IMR-90 (cell line): ENCODE results near the gene RNF17. TPM values are rescaled to one million over a fixed set of nuclear protein-coding genes. Genes with fewer than 3 reads are reported as not detected.

ENCODE experiments used
- ATAC-seq: fragments of 200-7000 bp; cut with Tn5 transposase; 2 replicates; pipeline ENCODE4 v1.9.1; 2020; ENCODE audit warnings: low read depth, mild to moderate bottlenecking, moderate library complexity
- BruUV-seq: library from RNA; stranded (reverse); fragments of 400-500 nt; replicated peaks from 2 replicates; lab custom pipeline; 2021; lab: Mats Ljungman, UMichigan
- CTCF ChIA-PET: fragments of 300-600 bp; formaldehyde crosslinking; extraction: SDS; loops from one replicate; lab custom pipeline; 2021; ENCODE audit warnings: antibody characterized with exemption; lab: Yijun Ruan, JAX
- POLR2A ChIA-PET: fragments of 300-600 bp; sonication (Branson Sonifier 250); formaldehyde crosslinking; loops from one replicate; lab custom pipeline; 2022; ENCODE audit warnings: antibody characterized with exemption; ENCODE audit not compliant: unreplicated experiment; lab: Charles Lee
- DNase-seq: peaks from one replicate; pipeline ENCODE4 v3.0.0; 2013
- H2AFZ ChIP-seq: replicated peaks from 2 replicates; pipeline ENCODE3; 2013; ENCODE audit warnings: low read length, mild to moderate bottlenecking; ENCODE audit not compliant: poor library complexity
- H2AK5ac ChIP-seq: 2 replicates; pipeline ENCODE4 v1.6.1; 2013; ENCODE audit warnings: low read depth, low read length, inconsistent platforms
- H2AK9ac ChIP-seq: replicated peaks from 2 replicates; pipeline ENCODE3; 2013; ENCODE audit warnings: mild to moderate bottlenecking, low read depth, low read length, moderate library complexity; ENCODE audit not compliant: poor library complexity
- H2BK120ac ChIP-seq: 2 replicates; pipeline ENCODE4 v1.6.1; 2013; ENCODE audit warnings: low read depth, low read length, inconsistent platforms
- H2BK15ac ChIP-seq: 3 replicates; pipeline ENCODE4 v1.6.1; 2013; ENCODE audit warnings: low read depth, low read length, inconsistent platforms
- H2BK20ac ChIP-seq: 2 replicates; pipeline ENCODE4 v1.6.1; 2013; ENCODE audit warnings: low read depth, mild to moderate bottlenecking, inconsistent platforms, low read length, moderate library complexity
- H2BK5ac ChIP-seq: 2 replicates; pipeline ENCODE4 v1.6.1; 2013; ENCODE audit warnings: mild to moderate bottlenecking, low read depth, low read length, inconsistent platforms; ENCODE audit not compliant: poor library complexity, severe bottlenecking
- H3K14ac ChIP-seq: replicated peaks from 2 replicates; pipeline ENCODE4 v1.6.1; 2013; ENCODE audit warnings: low read depth, low read length, inconsistent platforms
- H3K18ac ChIP-seq: 2 replicates; pipeline ENCODE4 v1.6.1; 2013; ENCODE audit warnings: low read depth, low read length, control low read depth
- H3K23ac ChIP-seq: 2 replicates; pipeline ENCODE4 v1.6.1; 2013; ENCODE audit warnings: low read depth, low read length, inconsistent platforms
- H3K27ac ChIP-seq: 2 replicates; pipeline ENCODE4 v1.5.1; 2013; ENCODE audit warnings: mild to moderate bottlenecking, control low read depth, low read length; ENCODE audit not compliant: insufficient read depth
- H3K27me3 ChIP-seq: 2 replicates; pipeline ENCODE4 v1.6.1; 2013; ENCODE audit warnings: low read length; ENCODE audit not compliant: control insufficient read depth, insufficient read depth
- H3K36me3 ChIP-seq: 2 replicates; pipeline ENCODE4 v1.6.1; 2013; ENCODE audit warnings: low read length, mixed read lengths; ENCODE audit not compliant: control insufficient read depth, insufficient read depth
- H3K4ac ChIP-seq: 2 replicates; pipeline ENCODE4 v1.6.1; 2013; ENCODE audit warnings: low read depth, low read length, inconsistent platforms
- H3K4me1 ChIP-seq: 2 replicates; pipeline ENCODE4 v1.6.1; 2013; ENCODE audit warnings: low read length, mixed read lengths; ENCODE audit not compliant: control insufficient read depth, insufficient read depth
- H3K4me2 ChIP-seq: 2 replicates; pipeline ENCODE4 v1.6.1; 2013; ENCODE audit warnings: low read depth, mild to moderate bottlenecking, control low read depth, low read length, moderate library complexity
- H3K4me3 ChIP-seq: 2 replicates; pipeline ENCODE4 v1.5.1; 2013; ENCODE audit warnings: low read depth, mild to moderate bottlenecking, control low read depth, low read length, moderate library complexity; ENCODE audit not compliant: insufficient read depth
- H3K56ac ChIP-seq: 2 replicates; pipeline ENCODE4 v1.6.1; 2013; ENCODE audit warnings: low read length, inconsistent platforms; ENCODE audit not compliant: insufficient read depth; ENCODE audit errors: extremely low read depth
- H3K79me1 ChIP-seq, 2 experiments: 2 replicates each; pipeline ENCODE4 v1.6.1; 2013; ENCODE audit warnings: low read length in 2 of 2, inconsistent platforms in 1 of 2, low read depth in 1 of 2
- H3K9ac ChIP-seq: 2 replicates; pipeline ENCODE4 v1.6.1; 2013; ENCODE audit warnings: low read depth, low read length, control low read depth
- H3K9me1 ChIP-seq: 2 replicates; pipeline ENCODE4 v1.6.1; 2013; ENCODE audit warnings: low read length, inconsistent platforms; ENCODE audit not compliant: insufficient read depth
- H3K9me3 ChIP-seq: 2 replicates; pipeline ENCODE4 v1.6.1; 2013; ENCODE audit warnings: low read length; ENCODE audit not compliant: control insufficient read depth, insufficient read depth
- H4K20me1 ChIP-seq: 2 replicates; pipeline ENCODE4 v1.6.1; 2013; ENCODE audit warnings: low read length, inconsistent platforms; ENCODE audit not compliant: insufficient read depth
- H4K5ac ChIP-seq: 2 replicates; pipeline ENCODE4 v1.6.1; 2013; ENCODE audit warnings: mild to moderate bottlenecking, low read depth, low read length, control low read depth
- H4K8ac ChIP-seq, 2 experiments: 2 replicates each; pipeline ENCODE4 v1.6.1; 2013; ENCODE audit warnings: low read depth in 2 of 2, low read length in 2 of 2, control low read depth in 1 of 2, inconsistent platforms in 1 of 2
- H4K91ac ChIP-seq: 2 replicates; pipeline ENCODE4 v1.6.1; 2013; ENCODE audit warnings: low read depth, low read length, inconsistent platforms; ENCODE audit not compliant: insufficient read depth
- MAFK ChIP-seq: IDR thresholded peaks from 2 replicates; pipeline ENCODE4 v1.6.1; 2012; ENCODE audit warnings: low read depth, low read length, improper control_type of control experiment
- MXI1 ChIP-seq: IDR thresholded peaks from 2 replicates; pipeline ENCODE4 v1.6.1; 2012; ENCODE audit warnings: low read depth, mild to moderate bottlenecking, low read length, moderate library complexity, borderline replicate concordance
- RCOR1 ChIP-seq: IDR thresholded peaks from 2 replicates; pipeline ENCODE4 v1.6.1; 2012; ENCODE audit warnings: mild to moderate bottlenecking, low read length, improper control_type of control experiment; ENCODE audit not compliant: insufficient replicate concordance
- WGBS, 2 experiments: methylation state at CpG; one replicate each; pipeline versions ENCODE4 v1.1.5 to v1.1.7; 2013; ENCODE audit warnings: missing lambda C conversion rate in 2 of 2; ENCODE audit not compliant: insufficient read length in 1 of 2; ENCODE audit errors: extremely low coverage in 2 of 2; 5-methylcytosine and 5-hydroxymethylcytosine counted together
- dilution Hi-C: fragments of 300-500 bp; cut with HindIII; formaldehyde crosslinking; loops from one replicate; pipeline ENCODE4 v1.14.3; 2018; ENCODE audit warnings: low sequenced_read_pairs; ENCODE audit not compliant: unreplicated experiment
- in situ Hi-C: fragments of 300-500 bp; cut with MboI; formaldehyde crosslinking; loops from 3 replicates; pipeline ENCODE4 v1.14.3; 2019; ENCODE audit warnings: low sequenced_read_pairs, inconsistent platforms, mixed read lengths
- intact Hi-C: fragments of 100-400 bp; cut with micrococcal nuclease; formaldehyde crosslinking; loops from 2 replicates; pipeline ENCODE4 v1.10.0; 2022
- polyA plus RNA-seq, 3 experiments: library from polyadenylated mRNA; depleted of rRNA; stranded (reverse); fragments of >200 nt; gene quantifications; 2 replicates each; pipeline ENCODE4 v1.2.3, GENCODE V29; 2012; ENCODE audit warnings: low replicate concordance in 1 of 3
- total RNA-seq: library from RNA; depleted of rRNA; stranded (reverse); fragments of >200 nt; gene quantifications from 2 replicates; pipeline ENCODE4 v1.2.3, GENCODE V29; 2012

RNF17 gene
- total and polyA plus RNA-seq, 2 of the 4 experiments (the other 2 are of a cell fraction): 0.03 to 0.18 TPM

GRCh38 chr13:24910502-24911132 lies 146.6 kb downstream of the RNF17 start:
- H3K36me3 ChIP-seq: peaks cover 8% of the 10 kb centered on the region
- no peak overlapping the region for H2AFZ ChIP-seq
- ATAC-seq: peak; percentile 44; the same call in 1 of the 2 replicates
- in situ Hi-C loops: no loop called here
- peak overlapping the region; percentile 63; the same call in 1 of the 2 replicates for H3K27ac ChIP-seq
- peak overlapping the region; percentile 13; the same call in 1 of the 2 replicates for H4K91ac ChIP-seq
- peak overlapping the region; percentile 81 for H2BK5ac ChIP-seq
- H3K18ac ChIP-seq: peak overlapping the region; percentile 44; the same call in 1 of the 2 replicates
- H3K79me1 ChIP-seq: peaks cover 22 to 38% of the 10 kb centered on the region in 2 experiments
- H2AK9ac ChIP-seq: no peak overlapping the region
- no peak overlapping the region for H2BK15ac ChIP-seq
- no peaks in the 10 kb centered on the region; the same call in 1 of the 2 replicates for H4K20me1 ChIP-seq
- H3K4ac ChIP-seq: peak overlapping the region; percentile 66; the same call in 1 of the 2 replicates
- H3K56ac ChIP-seq: no peak overlapping the region; the same call in 1 of the 2 replicates
- dilution Hi-C loops: no loop called here
- peak; percentile 6 for DNase-seq
- no peak overlapping the region for H3K4me2 ChIP-seq
- H3K9me1 ChIP-seq: peaks cover 4% of the 10 kb centered on the region; the same call in 1 of the 2 replicates
- TF ChIP-seq RCOR1 (no peak), MXI1 (no peak), MAFK (no peak)
- H3K4me3 ChIP-seq: no peak overlapping the region
- H3K14ac ChIP-seq: 0 out of 2 replicates have a peak overlapping the region, but pooled peaks have one; percentile 42
- H3K23ac ChIP-seq: no peak overlapping the region
- H2BK120ac ChIP-seq: peak overlapping the region; percentile 93
- H3K9me3 ChIP-seq: no peaks in the 10 kb centered on the region
- no TSS peak for BruUV-seq
- POLR2A ChIA-PET: no interaction called here
- WGBS, 2 experiments: no CpG with 5 or more reads among the region's 2 CpGs
- CTCF ChIA-PET: no interaction called here
- H2BK20ac ChIP-seq: peak overlapping the region; percentile 83
- H4K8ac ChIP-seq: peak overlapping the region in 1 of 2 experiments; percentile 29; a peak in 1 of 4 replicates
- no peak overlapping the region for H4K5ac ChIP-seq
- H3K27me3 ChIP-seq: no peaks in the 10 kb centered on the region
- H3K9ac ChIP-seq: no peak overlapping the region
- peaks cover 5% of the 10 kb centered on the region; the same call in 1 of the 2 replicates for H3K4me1 ChIP-seq
- no peak overlapping the region for H2AK5ac ChIP-seq
- intact Hi-C loops: no loop called here
